Measurements from ENCODE around the gene ABCB1. TPM values are rescaled to one million over a fixed set of nuclear protein-coding genes. Genes with fewer than 3 reads are reported as not detected.

ABCB1 gene
- total and polyA plus RNA-seq, 2 donors (not counting 3 experiments of a cell fraction or from before 2014, with no cell fraction given) = 7.1 to 7.5 TPM

- ChIA-PET CTCF (interaction anchor here (0.6 to 1.8 kb wide), 6 partner anchors 22 to 206 kb away, joined by 3 to 34 read pairs (median 3); no protein-coding TSS in a partner anchor), POLR2A (no interaction called here)
- no peak overlapping the region for H3K4me3 ChIP-seq (replicated peaks in 1 of 3; ENCODE audit: insufficient read depth in 1 of 3, low read depth in 1 of 3, low read length in 3 of 3)
- H3K36me3 ChIP-seq (ENCODE audit: control insufficient read depth in 2 of 2, extremely low read depth in 1 of 2, insufficient read depth in 2 of 2, low read length in 2 of 2) = no peaks in the 10 kb centered on the region
- no peak for FAIRE-seq
- dilution Hi-C loops (cut with MboI; ENCODE audit: extremely low pct_ligation_motif_present, low sequenced_read_pairs) = no loop called here
- BruUV-seq (replicated peaks) = no TSS peak
- DNase-seq (ENCODE audit: low read depth, low spot score) = no peak
- TF ChIP-seq CTCF (IDR thresholded peaks at IDR 0.05; ENCODE audit: extremely low read depth in 1 of 2, insufficient read depth in 1 of 2, low read depth in 1 of 2, low read length in 2 of 2) (no peak), POLR2AphosphoS5 (IDR thresholded peaks at IDR 0.05; ENCODE audit: insufficient read depth, low read depth, low read length) (no peak), MAX (IDR thresholded peaks at IDR 0.05; ENCODE audit: insufficient read depth, insufficient read length) (no peak), POLR2A (IDR thresholded peaks at IDR 0.05; ENCODE audit: low read depth, low read length) (no peak), MYC (IDR thresholded peaks at IDR 0.05; ENCODE audit: low read depth, low read length) (no peak), EZH2 (IDR thresholded peaks at IDR 0.05; ENCODE audit: borderline replicate concordance, low read depth, low read length, severe bottlenecking) (no peak), GATA2 (IDR thresholded peaks at IDR 0.05; ENCODE audit: insufficient read depth, insufficient read length, low read depth, low read length) (no peak), JUN (IDR thresholded peaks at IDR 0.05; ENCODE audit: borderline replicate concordance, insufficient read depth, insufficient read length, low read depth) (no peak), FOS (IDR thresholded peaks at IDR 0.05; ENCODE audit: borderline replicate concordance, insufficient read depth, low read length) (no peak)
- H2AFZ ChIP-seq (ENCODE audit: low read depth, low read length) = no peak overlapping the region
- peaks cover 4% of the 10 kb centered on the region for H3K4me1 ChIP-seq (ENCODE audit: control insufficient read depth, extremely low read depth, insufficient read depth, low read length)
- no peaks in the 10 kb centered on the region for H3K9me3 ChIP-seq (replicated peaks; ENCODE audit: control insufficient read depth, insufficient read depth, low read length)
- no peak overlapping the region for H3K4me2 ChIP-seq (ENCODE audit: insufficient read depth, low read length)
- H3K9me1 ChIP-seq (replicated peaks; ENCODE audit: control insufficient read depth, extremely low read depth, insufficient read depth, low read length) = no peaks in the 10 kb centered on the region
- intact Hi-C loops (cut with micrococcal nuclease) = loop anchor here (2.0 to 10.0 kb wide), 6 partner anchors 87 to 592 kb away; partner anchors contain the start of genes DBF4 and SLC25A40
- no peak overlapping the region for H3K9ac ChIP-seq (replicated peaks; ENCODE audit: extremely low read depth, insufficient read depth, low read length)
- no peaks in the 10 kb centered on the region for H3K79me2 ChIP-seq (ENCODE audit: control insufficient read depth, insufficient read depth, low read length)
- no peak overlapping the region for H3K27ac ChIP-seq (ENCODE audit: insufficient read depth, low read depth, low read length)
- no peaks in the 10 kb centered on the region for H4K20me1 ChIP-seq (replicated peaks; ENCODE audit: control insufficient read depth, extremely low read depth, insufficient read depth, low read length)
- peaks cover 2 to 3% of the 10 kb centered on the region in 2 experiments for H3K27me3 ChIP-seq (ENCODE audit: control insufficient read depth in 2 of 2, insufficient read depth in 2 of 2, low read length in 2 of 2)
Measured at GRCh38 chr7:87625101-87625500, 24.4 kb upstream of the ABCB1 start.
